RWPE1 (cell line): ENCODE data around the gene SPATC1L.

Experiments used
- CTCF ChIA-PET: fragments of 350-600 bp; sonication (Branson Sonifier 250); formaldehyde crosslinking; extraction: SDS; loops from one replicate; lab custom pipeline; 2021; lab: Yijun Ruan, JAX
- POLR2A ChIA-PET: fragments of 400-600 bp; formaldehyde crosslinking; extraction: SDS; loops from one replicate; lab custom pipeline; 2020; ENCODE audit warnings: antibody characterized with exemption; ENCODE audit not compliant: low non-redundant PET; lab: Yijun Ruan, JAX
- DNase-seq: peaks from one replicate; pipeline ENCODE4 v3.0.0; 2012; ENCODE audit warnings: low spot score
- H3K27ac ChIP-seq: fragments of 450-650 bp; 2 replicates; pipeline ENCODE4 v1.5.1; 2017
- TF ChIP-seq, protein P1 (sequence below): fragments of 450-650 bp; conservative IDR thresholded peaks from 2 replicates; pipeline ENCODE4 v1.5.1; 2017; ENCODE audit warnings: low read depth, mild to moderate bottlenecking

SPATC1L gene

GRCh38 chr21:46220847-46221246 is 36.6 kb upstream of the SPATC1L start:
- TF ChIP-seq, protein P1, sequence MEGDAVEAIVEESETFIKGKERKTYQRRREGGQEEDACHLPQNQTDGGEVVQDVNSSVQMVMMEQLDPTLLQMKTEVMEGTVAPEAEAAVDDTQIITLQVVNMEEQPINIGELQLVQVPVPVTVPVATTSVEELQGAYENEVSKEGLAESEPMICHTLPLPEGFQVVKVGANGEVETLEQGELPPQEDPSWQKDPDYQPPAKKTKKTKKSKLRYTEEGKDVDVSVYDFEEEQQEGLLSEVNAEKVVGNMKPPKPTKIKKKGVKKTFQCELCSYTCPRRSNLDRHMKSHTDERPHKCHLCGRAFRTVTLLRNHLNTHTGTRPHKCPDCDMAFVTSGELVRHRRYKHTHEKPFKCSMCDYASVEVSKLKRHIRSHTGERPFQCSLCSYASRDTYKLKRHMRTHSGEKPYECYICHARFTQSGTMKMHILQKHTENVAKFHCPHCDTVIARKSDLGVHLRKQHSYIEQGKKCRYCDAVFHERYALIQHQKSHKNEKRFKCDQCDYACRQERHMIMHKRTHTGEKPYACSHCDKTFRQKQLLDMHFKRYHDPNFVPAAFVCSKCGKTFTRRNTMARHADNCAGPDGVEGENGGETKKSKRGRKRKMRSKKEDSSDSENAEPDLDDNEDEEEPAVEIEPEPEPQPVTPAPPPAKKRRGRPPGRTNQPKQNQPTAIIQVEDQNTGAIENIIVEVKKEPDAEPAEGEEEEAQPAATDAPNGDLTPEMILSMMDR = no peak
- ChIA-PET POLR2A (no interaction called here), CTCF (no interaction called here)
- H3K27ac ChIP-seq = no peak overlapping the region
- no peak for DNase-seq

DNA sequence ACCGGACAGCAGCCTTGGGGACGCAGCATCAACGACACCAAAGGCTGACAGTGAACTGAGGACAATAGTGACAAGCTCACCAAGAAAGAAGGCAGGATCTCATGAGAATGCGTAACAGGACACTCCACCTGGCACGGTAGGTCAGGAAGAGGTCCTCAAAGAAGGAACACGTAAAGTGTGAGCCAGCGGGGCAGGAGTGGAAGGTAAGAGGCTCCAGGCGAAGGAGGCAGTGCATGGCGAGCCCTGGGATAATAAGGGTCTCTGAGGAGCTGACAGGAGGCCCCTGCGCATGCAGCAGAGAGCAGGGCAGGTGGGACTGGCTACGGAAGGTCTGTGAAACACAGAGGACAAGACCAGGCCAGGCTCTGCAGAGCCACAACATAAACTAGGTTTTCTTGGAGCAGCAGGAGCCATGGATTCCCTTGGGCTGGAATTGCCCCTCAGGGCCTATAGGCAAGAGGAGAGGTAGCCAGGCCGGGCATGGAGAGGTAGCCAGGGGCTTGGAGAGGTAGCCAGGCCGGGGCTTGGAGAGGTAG is 36.1 kb upstream of the SPATC1L start:
- ChIA-PET CTCF (no interaction called here), POLR2A (no interaction called here)
- TF ChIP-seq, protein P1 = no peak

DNA sequence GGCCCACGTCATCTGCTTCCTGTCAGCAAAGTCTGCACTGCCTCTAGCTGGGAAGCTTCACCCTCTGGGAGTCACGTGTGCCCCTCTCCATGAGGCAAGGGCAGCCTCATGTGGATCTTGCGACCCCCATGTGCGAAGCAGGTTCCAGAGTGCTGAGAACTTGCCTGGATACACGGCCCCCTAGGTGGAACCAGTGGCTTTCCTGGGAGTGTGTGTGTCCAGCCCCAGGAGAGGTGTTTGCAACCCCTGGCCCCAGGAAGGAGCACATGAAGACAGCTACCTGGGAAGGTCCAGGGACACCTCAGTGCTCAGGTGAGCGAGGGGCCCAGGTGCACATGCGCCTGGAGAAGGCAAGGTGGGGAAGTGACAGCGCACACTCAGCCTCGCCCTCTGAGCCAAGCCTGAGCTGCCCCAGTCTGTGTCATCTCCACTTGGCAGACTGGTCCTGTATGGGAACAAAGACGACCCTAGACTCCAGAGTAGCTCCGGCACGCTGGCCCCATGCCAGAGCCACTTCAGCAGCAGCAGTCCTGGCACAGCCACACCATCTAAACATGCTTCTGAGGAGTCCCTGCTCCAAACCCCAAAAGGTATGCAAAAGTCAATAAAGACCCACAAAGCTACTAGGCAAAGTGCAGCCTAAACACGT is 35.5 kb upstream of the SPATC1L start:
- no peak for DNase-seq
- ChIA-PET CTCF (interaction anchor here (0.7 kb wide), 1 partner anchor 8 kb away, joined by 6 read pairs; no protein-coding TSS in a partner anchor), POLR2A (no interaction called here)
- peak overlapping the region; percentile 24 for H3K27ac ChIP-seq
- TF ChIP-seq, protein P1 = no peak

More for the DNA sequence above, 36.1 kb upstream of the SPATC1L start:
- no peak for DNase-seq
- peak overlapping the region; percentile 24; the same call in 1 of the 2 replicates for H3K27ac ChIP-seq

GRCh38 chr21:46218906-46219590 is 34.8 kb upstream of the SPATC1L start:
- DNase-seq = no peak
- TF ChIP-seq, protein P1 = no peak
- peak overlapping the region; percentile 24 for H3K27ac ChIP-seq
- CTCF ChIA-PET = interaction anchor here (0.7 kb wide), 1 partner anchor 9 kb away, joined by 6 read pairs; no protein-coding TSS in a partner anchor
- POLR2A ChIA-PET = no interaction called here

DNA sequence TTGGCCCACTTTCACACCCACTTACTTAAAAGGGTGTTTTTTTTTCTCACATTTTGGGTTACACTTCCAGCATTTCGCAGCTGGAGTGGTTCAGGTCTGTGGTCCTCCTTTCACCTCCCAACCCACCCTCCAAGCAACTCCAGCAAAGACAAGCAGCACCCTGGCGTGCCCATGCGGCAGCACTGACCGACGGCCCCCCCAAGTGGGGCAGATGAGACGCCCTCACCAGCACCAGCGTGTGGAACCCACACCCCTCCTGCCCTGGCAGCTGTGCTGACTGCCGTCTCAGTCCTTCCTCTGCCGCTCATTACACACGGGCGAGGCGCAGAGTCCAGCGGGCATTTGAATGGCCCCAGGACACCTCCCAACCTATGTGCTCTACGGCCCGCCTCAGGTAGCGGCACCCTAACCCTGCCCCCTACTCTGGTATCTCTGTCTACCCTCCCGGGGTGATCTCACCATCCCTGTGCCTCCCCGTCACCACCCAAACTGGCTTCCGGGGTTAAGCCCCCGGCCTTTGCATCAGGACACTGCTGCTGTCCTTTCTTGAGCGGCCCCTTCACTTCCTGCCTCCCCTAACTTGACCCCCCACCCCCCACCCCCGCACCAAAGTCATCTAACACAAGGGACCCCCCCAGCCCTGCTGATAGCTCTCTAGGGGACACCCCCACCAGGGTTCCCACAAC is 33.4 kb upstream of the SPATC1L start:
- H3K27ac ChIP-seq = peak overlapping the region; percentile 23; the same call in 1 of the 2 replicates
- POLR2A ChIA-PET = no interaction called here
- CTCF ChIA-PET = interaction anchor here (0.6 to 0.9 kb wide), 3 partner anchors 17 to 226 kb away, joined by 3 to 4 read pairs (median 4); no protein-coding TSS in a partner anchor
- no peak for DNase-seq
- TF ChIP-seq, protein P1 = no peak
